Stimulated activated CD8-positive, alpha-beta memory T cell treated with anti-CD3 and anti-CD28 coated beads, Interleukin-12 subunit alpha, Interleukin-12 subunit beta, amount 100 ng/mL, for 1 hour (primary cell): ENCODE data around the gene PIK3IP1.

Experiments
- DNase-seq: peaks from one replicate; pipeline ENCODE4 v3.0.0-alpha.2; 2020; ENCODE audit warnings: low read depth

The PIK3IP1 gene

GRCh38 chr22:31278626-31279326 is 13.5 kb downstream of the PIK3IP1 start:
- peak; percentile 6 for DNase-seq

- DNase-seq, result no peak
These were observed 14.1 kb downstream of the PIK3IP1 start for GRCh38 chr22:31278151-31278621.

- DNase-seq, result no peak
These were observed 14.5 kb downstream of the PIK3IP1 start for GRCh38 chr22:31277741-31278140.

- no peak for DNase-seq
These were observed 15.7 kb downstream of the PIK3IP1 start for GRCh38 chr22:31276426-31277167.

GRCh38 chr22:31275576-31275975 is 16.7 kb downstream of the PIK3IP1 start:
- no peak for DNase-seq

- DNase-seq, result no peak
These were observed 17.3 kb downstream of the PIK3IP1 start for GRCh38 chr22:31275018-31275417.

- DNase-seq, result no peak
These were observed 18.3 kb downstream of the PIK3IP1 start for GRCh38 chr22:31274017-31274416.

- DNase-seq, result no peak
These were observed 19.5 kb downstream of the PIK3IP1 start for GRCh38 chr22:31272522-31273446.

- no peak for DNase-seq
These were observed 20.8 kb downstream of the PIK3IP1 start for GRCh38 chr22:31271485-31271884.

- no peak for DNase-seq
These were observed 21.3 kb downstream of the PIK3IP1 start for GRCh38 chr22:31271026-31271425.

GRCh38 chr22:31269892-31270579 is 22.3 kb downstream of the PIK3IP1 start:
- no peak for DNase-seq

- DNase-seq, result no peak
These were observed 24.0 kb downstream of the PIK3IP1 start for GRCh38 chr22:31268281-31268680.

- DNase-seq, result no peak
These were observed 28.2 kb downstream of the PIK3IP1 start for GRCh38 chr22:31263896-31264640.

GRCh38 chr22:31262312-31263133 is 29.8 kb downstream of the PIK3IP1 start:
- DNase-seq, result no peak

- DNase-seq, result no peak
These were observed 31.8 kb downstream of the PIK3IP1 start for GRCh38 chr22:31260474-31260856.

- DNase-seq, result no peak
These were observed 32.4 kb downstream of the PIK3IP1 start for GRCh38 chr22:31259798-31260473.

GRCh38 chr22:31253949-31254348 is 38.3 kb downstream of the PIK3IP1 start:
- no peak for DNase-seq

GRCh38 chr22:31250740-31251600 is 41.3 kb downstream of the PIK3IP1 start:
- no peak for DNase-seq
